H54 (cell line): ENCODE results near the gene C10orf143.
"Not testable (repeated sequence)": the region's sequence is repeated elsewhere in the genome, so short reads cannot be mapped to it uniquely, and the experiment has no call there.

Experiments
- DNase-seq: peaks from one replicate; pipeline ENCODE4 v3.0.0; 2011; ENCODE audit warnings: low spot score, mixed read lengths; ENCODE audit not compliant: insufficient read length
- FAIRE-seq: peaks from 3 replicates; lab custom pipeline; 2011; peaks lifted over from hg19 to GRCh38; lab: Jason Lieb, UNC
- POLR2A ChIP-seq: IDR thresholded peaks from 2 replicates; pipeline ENCODE4 v1.6.1; 2011; ENCODE audit warnings: low read depth, mild to moderate bottlenecking, low read length

The C10orf143 gene

DNA sequence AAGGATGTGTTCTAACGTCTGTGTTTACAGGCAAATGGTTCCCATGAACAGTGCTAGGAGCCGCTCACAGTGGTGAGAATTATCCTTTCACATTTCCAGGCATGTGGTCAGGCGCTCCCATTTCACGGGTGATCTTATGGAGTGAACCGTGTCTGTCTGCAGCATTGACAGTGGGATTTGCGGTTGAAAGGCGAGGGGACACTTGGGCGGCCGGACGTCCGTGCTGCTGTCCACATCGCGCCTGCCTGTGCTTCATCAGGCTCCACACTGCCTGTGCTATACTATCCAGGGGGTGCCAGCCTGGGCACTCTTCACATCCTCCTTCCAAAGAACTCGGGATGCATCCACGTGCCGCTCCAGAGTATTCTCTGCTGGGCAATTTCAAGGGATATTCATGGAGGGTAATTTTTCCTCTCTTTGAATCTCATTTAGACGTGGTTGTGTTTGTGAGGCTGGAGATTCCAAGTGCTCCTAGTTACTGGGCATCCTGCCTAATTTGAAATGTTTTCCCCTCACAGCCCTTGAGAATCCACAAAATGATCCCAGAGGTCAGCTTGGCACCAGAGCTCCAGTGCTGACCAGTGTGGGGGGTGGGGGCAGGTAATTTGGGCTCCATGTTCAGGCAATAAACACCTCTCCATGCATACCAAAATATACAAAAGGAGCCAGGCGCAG, 84.7 kb downstream of the C10orf143 start:
- TF ChIP-seq POLR2A = no peak
- DNase-seq (no peak), FAIRE-seq (no peak)

- no peak for TF ChIP-seq POLR2A
- DNase-seq (no peak), FAIRE-seq (no peak)
Observed at GRCh38 chr10:130025326-130025725, 85.3 kb downstream of the C10orf143 start.

GRCh38 chr10:130024779-130025325, 85.8 kb downstream of the C10orf143 start:
- TF ChIP-seq POLR2A = no peak
- no peak for FAIRE-seq
- DNase-seq = no peak

GRCh38 chr10:130024326-130024725, 86.3 kb downstream of the C10orf143 start:
- not testable (repeated sequence) for DNase-seq, FAIRE-seq

GRCh38 chr10:130023454-130024230, 87.0 kb downstream of the C10orf143 start:
- DNase-seq = no peak
- no peak for FAIRE-seq
- TF ChIP-seq POLR2A = no peak

DNA sequence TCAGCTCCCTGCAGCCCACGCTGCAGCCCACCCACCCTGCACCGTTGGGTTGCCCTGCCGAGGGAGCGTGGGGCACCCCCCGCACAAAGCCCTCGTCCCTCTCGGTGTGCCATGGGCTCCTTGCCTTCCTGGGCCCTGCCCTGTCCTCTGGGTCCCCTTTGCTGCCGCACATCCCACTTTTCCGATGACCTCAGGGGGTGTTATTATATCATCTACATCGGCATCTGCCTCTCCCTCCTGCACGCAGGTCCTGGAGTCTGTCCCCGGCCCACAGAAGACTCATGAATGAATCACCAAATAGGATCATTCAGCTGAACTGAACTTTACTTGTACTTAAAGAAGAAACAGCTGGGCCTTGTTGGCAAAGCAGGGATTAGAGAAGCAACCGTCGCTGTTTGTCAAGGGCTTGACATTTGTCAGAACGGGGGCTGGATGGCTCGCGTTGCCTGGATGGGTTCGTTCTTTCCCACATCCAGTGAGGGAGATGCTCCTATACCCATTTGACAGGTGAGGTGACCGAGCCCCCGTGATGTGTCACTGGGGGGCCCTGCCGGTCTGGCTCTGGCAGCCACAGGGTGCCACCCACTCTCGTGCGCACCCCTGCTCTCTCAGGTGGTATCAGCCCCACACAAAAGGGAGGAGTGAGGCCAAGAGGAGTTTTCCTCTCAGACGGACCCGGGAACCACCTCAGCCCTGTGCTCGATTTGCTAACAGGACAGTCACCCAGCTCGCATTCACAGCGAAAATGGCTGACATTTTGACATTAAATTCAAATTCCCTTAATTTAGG, 87.9 kb downstream of the C10orf143 start:
- peak; percentile 75 for DNase-seq
- no peak for FAIRE-seq
- TF ChIP-seq POLR2A = no peak

- DNase-seq = no peak
- FAIRE-seq = no peak
- TF ChIP-seq POLR2A = no peak
Observed at GRCh38 chr10:130022086-130022485, 88.5 kb downstream of the C10orf143 start.

DNA sequence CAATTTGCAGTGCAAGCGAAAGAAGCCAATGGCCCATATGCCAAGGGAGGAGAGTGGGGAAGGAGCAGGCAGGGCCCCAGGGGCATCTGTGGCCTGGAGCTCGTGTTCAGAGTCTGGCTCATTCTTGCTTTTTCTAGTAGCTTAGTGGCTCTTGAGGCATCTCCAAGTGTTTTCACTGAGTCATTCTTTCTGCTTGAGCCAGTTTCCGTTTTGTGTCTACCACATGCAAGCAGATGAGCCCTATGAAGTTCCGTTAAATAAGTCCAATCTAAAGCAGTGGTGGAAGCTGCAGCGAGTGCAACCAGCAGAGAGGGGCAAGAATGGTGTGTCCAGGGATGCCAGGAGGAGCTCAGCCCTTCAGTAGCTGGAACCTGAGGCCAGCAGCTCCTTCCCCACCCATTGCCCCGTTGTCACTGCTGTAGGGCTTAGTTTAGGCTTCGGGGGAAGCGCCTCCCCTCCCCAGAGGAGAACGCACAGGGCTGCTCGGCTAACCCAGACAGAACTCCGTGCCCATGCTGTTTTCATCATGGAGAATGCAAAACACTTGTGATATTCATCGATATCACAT, 89.2 kb downstream of the C10orf143 start:
- FAIRE-seq (no peak), DNase-seq (peak; percentile 37)

DNA sequence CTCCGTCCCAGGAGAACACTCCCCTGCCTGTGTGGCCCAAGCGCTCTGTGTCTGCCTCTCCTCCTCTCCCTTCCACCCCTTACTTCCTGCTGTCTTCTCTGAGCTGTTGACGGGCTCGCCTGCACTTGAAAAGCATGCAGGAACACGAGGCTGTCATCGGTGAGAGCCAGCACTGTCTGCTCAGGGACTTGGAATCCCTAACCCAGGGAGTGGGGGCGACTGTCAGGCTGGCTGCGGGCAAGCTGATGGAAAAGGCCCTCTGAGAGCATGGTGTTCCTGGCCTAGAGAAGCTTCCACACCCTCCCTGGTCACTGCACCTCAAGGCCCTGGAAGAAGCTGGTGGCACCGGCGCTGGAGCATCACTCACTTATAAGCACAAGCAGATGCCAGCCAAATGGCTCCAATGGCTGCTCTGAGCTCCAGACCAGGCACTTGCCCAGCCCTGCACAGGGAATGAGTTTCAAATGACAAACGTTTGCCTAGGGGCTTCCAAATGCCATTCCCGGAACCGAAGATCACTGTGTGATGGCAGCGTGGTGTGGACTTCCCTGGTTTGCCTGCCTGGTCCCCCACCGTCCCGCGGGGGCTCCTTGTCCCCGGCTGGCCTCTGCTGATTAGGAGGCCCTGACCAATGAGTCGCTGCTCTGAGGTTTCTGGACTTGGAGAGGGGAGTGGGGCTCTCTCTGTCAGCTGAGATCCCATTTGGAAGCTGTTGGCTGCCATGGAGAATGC, 89.8 kb downstream of the C10orf143 start:
- no peak for FAIRE-seq
- no peak for TF ChIP-seq POLR2A
- DNase-seq = no peak

More for the DNA sequence above, 89.2 kb downstream of the C10orf143 start:
- no peak for TF ChIP-seq POLR2A

GRCh38 chr10:130018730-130019185, 91.9 kb downstream of the C10orf143 start:
- no peak for TF ChIP-seq POLR2A
- FAIRE-seq (no peak), DNase-seq (no peak)

DNA sequence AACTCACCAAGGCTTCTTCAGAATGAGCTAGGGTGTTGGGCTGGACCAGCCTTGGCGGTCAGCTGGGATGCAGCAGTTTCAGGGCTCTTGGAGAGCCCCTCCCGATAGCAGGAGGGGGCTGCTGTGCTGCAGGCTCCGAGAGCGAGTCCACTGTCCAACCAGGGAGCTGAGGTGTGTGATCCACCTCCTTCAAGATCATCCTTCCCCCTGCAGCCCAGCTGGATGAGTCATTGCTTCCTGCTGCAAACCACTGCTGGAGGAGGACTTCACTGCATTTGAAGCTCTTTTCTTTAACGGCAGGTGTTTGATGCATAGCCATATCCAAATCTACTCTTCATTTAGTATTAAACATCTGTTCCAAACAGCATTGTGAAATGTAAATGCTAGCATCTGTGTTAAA, 92.4 kb downstream of the C10orf143 start:
- no peak for TF ChIP-seq POLR2A
- DNase-seq (peak; percentile 61), FAIRE-seq (peak; percentile 87)

DNA sequence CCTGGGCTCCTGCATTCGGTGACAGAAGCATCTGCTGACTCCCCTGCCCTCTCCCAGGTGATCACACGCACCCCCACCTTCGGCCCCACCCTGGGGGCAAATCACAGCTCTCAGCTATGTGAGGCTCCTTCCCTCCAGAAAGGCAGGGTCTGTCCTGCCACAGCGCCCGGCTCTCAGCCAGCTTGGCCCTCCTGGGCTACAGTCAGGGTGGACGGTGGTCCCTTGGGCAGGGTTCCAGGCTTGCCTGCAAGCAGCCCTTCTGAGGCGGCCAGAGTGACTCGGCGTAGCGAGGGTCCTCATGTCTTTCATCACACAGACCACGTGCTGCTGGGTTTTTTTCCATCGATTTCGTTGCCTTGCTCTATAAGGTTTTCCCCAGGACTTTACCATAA, 93.0 kb downstream of the C10orf143 start:
- DNase-seq = no peak
- no peak for FAIRE-seq
- TF ChIP-seq POLR2A = no peak
